ENCODE measurements around the gene MBTPS2. TPM values are rescaled to one million over a fixed set of nuclear protein-coding genes. Genes with fewer than 3 reads are reported as not detected.

MBTPS2 gene
- total RNA-seq, 2 experiments from 2014 or later: 3.1 to 15.8 TPM

DNA sequence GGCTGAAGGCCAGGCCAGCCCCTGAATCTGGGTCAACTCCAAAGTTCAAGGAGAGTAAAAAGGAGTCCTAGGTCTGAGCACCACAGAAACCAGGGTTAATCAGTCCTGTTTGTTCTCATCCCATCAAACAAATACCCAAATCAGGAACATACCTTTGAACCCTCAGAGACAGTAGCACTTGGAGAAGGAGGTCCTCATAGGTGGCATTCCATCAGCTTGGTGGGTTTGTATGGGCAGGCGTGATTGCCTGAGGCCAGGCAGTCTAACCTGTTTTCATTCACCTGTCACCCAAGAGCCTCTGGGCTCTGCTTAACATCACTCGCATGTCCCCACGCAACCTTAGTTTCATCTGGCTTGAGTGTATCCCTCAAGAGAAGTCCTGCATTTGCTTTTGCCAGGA is 17.5 kb upstream of the MBTPS2 start:
- intact Hi-C loops (cut with micrococcal nuclease; ENCODE audit: unreplicated experiment): no loop called here
- no peaks in the 10 kb centered on the region for H3K9me2 ChIP-seq (ENCODE audit: insufficient read depth, low read length)

DNA sequence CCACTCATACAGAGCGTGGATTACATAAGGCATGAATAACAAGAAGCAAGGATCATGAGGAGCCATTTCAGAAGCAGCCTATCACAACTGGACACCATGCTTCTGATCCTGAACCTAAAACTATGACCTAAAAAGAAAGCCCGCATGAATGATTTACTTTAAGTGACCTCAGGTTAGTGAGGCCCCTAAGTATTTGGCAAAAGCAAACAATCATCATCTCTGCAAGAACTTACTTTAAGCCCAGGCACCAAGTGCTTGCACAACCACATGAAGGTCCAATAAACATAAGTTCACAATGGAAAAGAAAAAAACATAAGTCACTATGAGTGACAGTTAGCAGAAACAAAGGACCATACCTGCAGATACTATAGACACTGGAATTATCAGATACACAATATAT is 7.9 kb upstream of the MBTPS2 start:
- Histone ChIP-seq H2AFZ (ENCODE audit: low read length) (no peak overlapping the region), H3K4me2 (ENCODE audit: low read length) (no peak overlapping the region), H3K9me3 (ENCODE audit: low read length) (no peaks in the 10 kb centered on the region), H3K9me2 (ENCODE audit: insufficient read depth, low read length) (no peaks in the 10 kb centered on the region), H3K36me3 (ENCODE audit: insufficient read depth, low read length) (no peaks in the 10 kb centered on the region), H3K4me3 (ENCODE audit: low read depth, low read length, poor library complexity, severe bottlenecking) (no peak overlapping the region), H4K20me1 (ENCODE audit: insufficient read depth, low read length) (no peaks in the 10 kb centered on the region), H3K27ac (ENCODE audit: low read depth, low read length, poor library complexity, severe bottlenecking) (no peak overlapping the region), H3K4me1 (ENCODE audit: insufficient read depth, low read length, poor library complexity, severe bottlenecking) (no peaks in the 10 kb centered on the region), H3K79me2 (ENCODE audit: insufficient read depth, low read depth, low read length) (no peaks in the 10 kb centered on the region)
- POLR2A ChIA-PET: no interaction called here
- CTCF ChIA-PET (ENCODE audit: unreplicated experiment): no interaction called here
- BruUV-seq (replicated peaks): no TSS peak
- DNase-seq (ENCODE audit: low spot score): no peak
- TF ChIP-seq, protein P1, sequence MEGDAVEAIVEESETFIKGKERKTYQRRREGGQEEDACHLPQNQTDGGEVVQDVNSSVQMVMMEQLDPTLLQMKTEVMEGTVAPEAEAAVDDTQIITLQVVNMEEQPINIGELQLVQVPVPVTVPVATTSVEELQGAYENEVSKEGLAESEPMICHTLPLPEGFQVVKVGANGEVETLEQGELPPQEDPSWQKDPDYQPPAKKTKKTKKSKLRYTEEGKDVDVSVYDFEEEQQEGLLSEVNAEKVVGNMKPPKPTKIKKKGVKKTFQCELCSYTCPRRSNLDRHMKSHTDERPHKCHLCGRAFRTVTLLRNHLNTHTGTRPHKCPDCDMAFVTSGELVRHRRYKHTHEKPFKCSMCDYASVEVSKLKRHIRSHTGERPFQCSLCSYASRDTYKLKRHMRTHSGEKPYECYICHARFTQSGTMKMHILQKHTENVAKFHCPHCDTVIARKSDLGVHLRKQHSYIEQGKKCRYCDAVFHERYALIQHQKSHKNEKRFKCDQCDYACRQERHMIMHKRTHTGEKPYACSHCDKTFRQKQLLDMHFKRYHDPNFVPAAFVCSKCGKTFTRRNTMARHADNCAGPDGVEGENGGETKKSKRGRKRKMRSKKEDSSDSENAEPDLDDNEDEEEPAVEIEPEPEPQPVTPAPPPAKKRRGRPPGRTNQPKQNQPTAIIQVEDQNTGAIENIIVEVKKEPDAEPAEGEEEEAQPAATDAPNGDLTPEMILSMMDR (conservative IDR thresholded peaks at IDR 0.05; ENCODE audit: low read length): no peak
- no peak for TF ChIP-seq EZH2phosphoT487 (IDR thresholded peaks at IDR 0.05; ENCODE audit: borderline replicate concordance, low read depth, low read length)
- intact Hi-C loops (cut with micrococcal nuclease; ENCODE audit: unreplicated experiment): no loop called here

More for the DNA sequence above, 17.5 kb upstream of the MBTPS2 start:
- no peak overlapping the region for H3K4me2 ChIP-seq (ENCODE audit: low read length)
- no peak for TF ChIP-seq EZH2phosphoT487 (IDR thresholded peaks at IDR 0.05; ENCODE audit: borderline replicate concordance, low read depth, low read length)
- TF ChIP-seq, protein P1 (conservative IDR thresholded peaks at IDR 0.05; ENCODE audit: low read length): no peak
- BruUV-seq (replicated peaks): no TSS peak
- no peak for DNase-seq (ENCODE audit: low spot score)
- no peaks in the 10 kb centered on the region for H3K9me3 ChIP-seq (ENCODE audit: low read length)
- no peaks in the 10 kb centered on the region for H3K79me2 ChIP-seq (ENCODE audit: insufficient read depth, low read depth, low read length)
- H4K20me1 ChIP-seq (ENCODE audit: insufficient read depth, low read length): no peaks in the 10 kb centered on the region
- ChIA-PET POLR2A (no interaction called here), CTCF (ENCODE audit: unreplicated experiment) (no interaction called here)
- H3K36me3 ChIP-seq (ENCODE audit: insufficient read depth, low read length): no peaks in the 10 kb centered on the region
- no peak overlapping the region for H3K27ac ChIP-seq (ENCODE audit: low read depth, low read length, poor library complexity, severe bottlenecking)
- H3K4me3 ChIP-seq (ENCODE audit: low read depth, low read length, poor library complexity, severe bottlenecking): no peak overlapping the region
- no peaks in the 10 kb centered on the region for H3K4me1 ChIP-seq (ENCODE audit: insufficient read depth, low read length, poor library complexity, severe bottlenecking)
- no peak overlapping the region for H2AFZ ChIP-seq (ENCODE audit: low read length)

DNA sequence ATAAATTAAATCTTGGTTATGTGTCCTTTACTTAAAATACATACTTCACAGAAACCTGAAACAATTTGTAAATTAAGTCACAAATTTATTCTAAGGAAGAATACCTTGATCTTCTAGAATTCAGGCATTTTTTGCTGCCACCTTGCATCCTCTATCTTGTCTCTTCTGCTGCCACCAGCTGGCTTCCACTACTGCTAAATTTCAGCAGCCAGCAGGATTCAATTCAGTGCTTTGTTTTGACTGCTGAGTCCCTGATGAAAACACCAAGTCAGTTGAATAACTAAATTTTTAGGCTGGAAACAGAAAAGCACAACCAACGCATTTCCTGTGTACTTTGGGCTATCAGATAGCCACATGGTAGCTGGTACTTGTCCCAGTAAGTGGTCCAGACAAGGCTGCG is 2.4 kb upstream of the MBTPS2 start:
- Histone ChIP-seq H3K4me3 (ENCODE audit: low read depth, low read length, poor library complexity, severe bottlenecking) (no peak overlapping the region), H3K79me2 (ENCODE audit: insufficient read depth, low read depth, low read length) (peaks cover 11% of the 10 kb centered on the region; the same call in 1 of the 2 replicates), H3K9me2 (ENCODE audit: insufficient read depth, low read length) (no peaks in the 10 kb centered on the region), H3K4me2 (ENCODE audit: low read length) (no peak overlapping the region), H2AFZ (ENCODE audit: low read length) (no peak overlapping the region), H3K36me3 (ENCODE audit: insufficient read depth, low read length) (no peaks in the 10 kb centered on the region), H3K4me1 (ENCODE audit: insufficient read depth, low read length, poor library complexity, severe bottlenecking) (peaks cover 4% of the 10 kb centered on the region), H3K27ac (ENCODE audit: low read depth, low read length, poor library complexity, severe bottlenecking) (no peak overlapping the region), H3K9me3 (ENCODE audit: low read length) (no peaks in the 10 kb centered on the region), H4K20me1 (ENCODE audit: insufficient read depth, low read length) (no peaks in the 10 kb centered on the region)
- ChIA-PET CTCF (ENCODE audit: unreplicated experiment) (no interaction called here), POLR2A (no interaction called here)
- TF ChIP-seq EZH2phosphoT487 (IDR thresholded peaks at IDR 0.05; ENCODE audit: borderline replicate concordance, low read depth, low read length): no peak
- TF ChIP-seq, protein P1 (conservative IDR thresholded peaks at IDR 0.05; ENCODE audit: low read length): no peak
- no TSS peak for BruUV-seq (replicated peaks)
- intact Hi-C loops (cut with micrococcal nuclease; ENCODE audit: unreplicated experiment): no loop called here
- DNase-seq (ENCODE audit: low spot score): no peak

All from OCI-LY7 (cell line).